ENCODE data around the gene IDE.
"Not testable (repeated sequence)": the region's sequence is repeated elsewhere in the genome, so short reads cannot be mapped to it uniquely, and the experiment has no call there.

IDE gene

GRCh38 chr10:92464364-92464763, 109.5 kb downstream of the IDE start:
- Histone ChIP-seq H3K4me3 (ENCODE audit: low read length, poor library complexity, severe bottlenecking) (no peak overlapping the region), H3K9me2 (replicated peaks; ENCODE audit: low read depth, low read length) (no peaks in the 10 kb centered on the region), H3K9ac (ENCODE audit: low read depth, low read length, poor library complexity, severe bottlenecking) (no peak overlapping the region), H3K79me2 (ENCODE audit: insufficient read depth, low read length) (no peaks in the 10 kb centered on the region), H3K27me3 (ENCODE audit: insufficient read depth, low read length, poor library complexity, severe bottlenecking) (no peaks in the 10 kb centered on the region), H4K20me1 (ENCODE audit: insufficient read depth, low read length, poor library complexity, severe bottlenecking) (no peaks in the 10 kb centered on the region), H3K9me3 (ENCODE audit: insufficient read depth, low read depth, low read length) (no peaks in the 10 kb centered on the region), H3K4me1 (ENCODE audit: insufficient read depth, low read length, poor library complexity, severe bottlenecking) (no peaks in the 10 kb centered on the region), H3K36me3 (ENCODE audit: insufficient read depth, low read length) (peaks cover 51% of the 10 kb centered on the region; the same call in 1 of the 2 replicates), H3F3A (ENCODE audit: low read depth) (no peaks in the 10 kb centered on the region), H2AFZ (ENCODE audit: low read length) (no peak overlapping the region), H3K4me2 (ENCODE audit: low read depth, low read length, poor library complexity, severe bottlenecking) (no peak overlapping the region)
- no peak for TF ChIP-seq EZH2phosphoT487 (IDR thresholded peaks at IDR 0.05; ENCODE audit: borderline replicate concordance)
- TF ChIP-seq CTCF (conservative IDR thresholded peaks at IDR 0.05; ENCODE audit: low read length): no peak

- no peaks in the 10 kb centered on the region for H3K27me3 ChIP-seq (ENCODE audit: insufficient read depth, low read length, poor library complexity, severe bottlenecking)
- no peak for TF ChIP-seq EZH2phosphoT487 (IDR thresholded peaks at IDR 0.05; ENCODE audit: borderline replicate concordance)
- no peak for TF ChIP-seq CTCF (conservative IDR thresholded peaks at IDR 0.05; ENCODE audit: low read length)
- H3K36me3 ChIP-seq (ENCODE audit: insufficient read depth, low read length): peaks cover 44% of the 10 kb centered on the region; the same call in 1 of the 2 replicates
- no peak overlapping the region for H3K4me3 ChIP-seq (ENCODE audit: low read length, poor library complexity, severe bottlenecking)
- H3K9me2 ChIP-seq (replicated peaks; ENCODE audit: low read depth, low read length): no peaks in the 10 kb centered on the region
- H3K4me1 ChIP-seq (ENCODE audit: insufficient read depth, low read length, poor library complexity, severe bottlenecking): no peaks in the 10 kb centered on the region
- H3K9me3 ChIP-seq (ENCODE audit: insufficient read depth, low read depth, low read length): no peaks in the 10 kb centered on the region
- H4K20me1 ChIP-seq (ENCODE audit: insufficient read depth, low read length, poor library complexity, severe bottlenecking): no peaks in the 10 kb centered on the region
- H3K4me2 ChIP-seq (ENCODE audit: low read depth, low read length, poor library complexity, severe bottlenecking): no peak overlapping the region
- H2AFZ ChIP-seq (ENCODE audit: low read length): no peak overlapping the region
- H3F3A ChIP-seq (ENCODE audit: low read depth): no peaks in the 10 kb centered on the region
- no peaks in the 10 kb centered on the region for H3K79me2 ChIP-seq (ENCODE audit: insufficient read depth, low read length)
- H3K9ac ChIP-seq (ENCODE audit: low read depth, low read length, poor library complexity, severe bottlenecking): no peak overlapping the region
These were observed 110.3 kb downstream of the IDE start for GRCh38 chr10:92463582-92463981.

GRCh38 chr10:92454955-92455354, 118.9 kb downstream of the IDE start:
- not testable (repeated sequence) for H3K4me2 ChIP-seq (ENCODE audit: low read depth, low read length, poor library complexity, severe bottlenecking); H4K20me1 ChIP-seq (ENCODE audit: insufficient read depth, low read length, poor library complexity, severe bottlenecking); H3K27me3 ChIP-seq (ENCODE audit: insufficient read depth, low read length, poor library complexity, severe bottlenecking); H3K79me2 ChIP-seq (ENCODE audit: insufficient read depth, low read length); H3K4me3 ChIP-seq (ENCODE audit: low read length, poor library complexity, severe bottlenecking); H3K4me1 ChIP-seq (ENCODE audit: insufficient read depth, low read length, poor library complexity, severe bottlenecking); H3F3A ChIP-seq (ENCODE audit: low read depth); H3K9ac ChIP-seq (ENCODE audit: low read depth, low read length, poor library complexity, severe bottlenecking); H2AFZ ChIP-seq (ENCODE audit: low read length); H3K9me3 ChIP-seq (ENCODE audit: insufficient read depth, low read depth, low read length); H3K9me2 ChIP-seq (replicated peaks; ENCODE audit: low read depth, low read length)
- peaks cover 45% of the 10 kb centered on the region; the same call in 1 of the 2 replicates for H3K36me3 ChIP-seq (ENCODE audit: insufficient read depth, low read length)

GRCh38 chr10:92452313-92452712, 121.6 kb downstream of the IDE start:
- no peak overlapping the region for H3K9ac ChIP-seq (ENCODE audit: low read depth, low read length, poor library complexity, severe bottlenecking)
- H3K9me2 ChIP-seq (replicated peaks; ENCODE audit: low read depth, low read length): no peaks in the 10 kb centered on the region
- peaks cover 45% of the 10 kb centered on the region; the same call in 1 of the 2 replicates for H3K36me3 ChIP-seq (ENCODE audit: insufficient read depth, low read length)
- no peaks in the 10 kb centered on the region for H4K20me1 ChIP-seq (ENCODE audit: insufficient read depth, low read length, poor library complexity, severe bottlenecking)
- no peaks in the 10 kb centered on the region for H3K9me3 ChIP-seq (ENCODE audit: insufficient read depth, low read depth, low read length)
- no peaks in the 10 kb centered on the region for H3F3A ChIP-seq (ENCODE audit: low read depth)
- no peak for TF ChIP-seq EZH2phosphoT487 (IDR thresholded peaks at IDR 0.05; ENCODE audit: borderline replicate concordance)
- no peak for TF ChIP-seq CTCF (conservative IDR thresholded peaks at IDR 0.05; ENCODE audit: low read length)
- H3K4me3 ChIP-seq (ENCODE audit: low read length, poor library complexity, severe bottlenecking): no peak overlapping the region
- no peak overlapping the region for H2AFZ ChIP-seq (ENCODE audit: low read length)
- no peaks in the 10 kb centered on the region for H3K4me1 ChIP-seq (ENCODE audit: insufficient read depth, low read length, poor library complexity, severe bottlenecking)
- no peaks in the 10 kb centered on the region for H3K27me3 ChIP-seq (ENCODE audit: insufficient read depth, low read length, poor library complexity, severe bottlenecking)
- H3K4me2 ChIP-seq (ENCODE audit: low read depth, low read length, poor library complexity, severe bottlenecking): no peak overlapping the region
- no peaks in the 10 kb centered on the region for H3K79me2 ChIP-seq (ENCODE audit: insufficient read depth, low read length)
